WTC11 (cell line): Measurements from ENCODE around the gene NEK6. TPM values are rescaled to one million over a fixed set of nuclear protein-coding genes. Genes with fewer than 3 reads are reported as not detected.

Source experiments
- ATAC-seq: fragments of 200-7000 bp; cut with Tn5 transposase; 2 replicates; pipeline ENCODE4 v1.10.0; 2021; ENCODE audit warnings: mild to moderate bottlenecking, moderate library complexity
- CTCF ChIA-PET: fragments of 300-600 bp; sonication (Branson Sonifier 250); formaldehyde crosslinking; loops from one replicate; lab custom pipeline; 2021; ENCODE audit warnings: antibody characterized with exemption; lab: Charles Lee
- POLR2A ChIA-PET: fragments of 350-600 bp; sonication (Branson Sonifier 250); formaldehyde crosslinking; loops from one replicate; lab custom pipeline; 2021; ENCODE audit warnings: antibody characterized with exemption; lab: Charles Lee
- DNase-seq: peaks from one replicate; pipeline ENCODE4 v3.0.0; 2021; ENCODE audit warnings: low spot score
- H3K27ac Mint-ChIP-seq: 2 replicates; pipeline ENCODE4 v1.8.0; 2021; ENCODE audit warnings: mixed read lengths
- H3K27me3 Mint-ChIP-seq: 2 replicates; pipeline ENCODE4 v1.8.0; 2021; ENCODE audit warnings: low read depth, mild to moderate bottlenecking, moderate library complexity, mixed read lengths
- H3K36me3 Mint-ChIP-seq: 2 replicates; pipeline ENCODE4 v1.8.0; 2021; ENCODE audit warnings: mixed read lengths
- H3K4me1 Mint-ChIP-seq: 2 replicates; pipeline ENCODE4 v1.8.0; 2022; ENCODE audit warnings: mixed read lengths
- H3K4me3 Mint-ChIP-seq: 2 replicates; pipeline ENCODE4 v1.8.0; 2021; ENCODE audit warnings: mild to moderate bottlenecking, moderate library complexity, mixed read lengths
- H3K9me3 Mint-ChIP-seq: 2 replicates; pipeline ENCODE4 v1.8.0; 2021; ENCODE audit warnings: mixed read lengths
- ARID4B ChIP-seq: sonication (generic); formaldehyde crosslinking; IDR thresholded peaks from 2 replicates; pipeline ENCODE4 v1.8.0; 2023; ENCODE audit warnings: missing genetic modification reagents, mild to moderate bottlenecking, borderline replicate concordance
- CREM ChIP-seq: sonication (generic); formaldehyde crosslinking; IDR thresholded peaks from 2 replicates; pipeline ENCODE4 v1.8.1; 2022; ENCODE audit warnings: mild to moderate bottlenecking, missing genetic modification reagents, moderate library complexity
- FOXJ3 ChIP-seq: sonication (generic); formaldehyde crosslinking; IDR thresholded peaks from 2 replicates; pipeline ENCODE4 v1.9.0; 2021; ENCODE audit warnings: missing genetic modification reagents, mild to moderate bottlenecking, borderline replicate concordance
- FOXP1 ChIP-seq: sonication (generic); formaldehyde crosslinking; IDR thresholded peaks from 2 replicates; pipeline ENCODE4 v1.8.0; 2022; ENCODE audit warnings: missing genetic modification reagents, mild to moderate bottlenecking, moderate library complexity, borderline replicate concordance
- OVOL2 ChIP-seq: fragments of 250-450 bp; sonication (Bioruptor Pico); IDR thresholded peaks from 2 replicates; pipeline ENCODE4 v1.9.0; 2021; ENCODE audit warnings: mild to moderate bottlenecking, borderline replicate concordance
- SMAD3 ChIP-seq: sonication (generic); formaldehyde crosslinking; IDR thresholded peaks from 2 replicates; pipeline ENCODE4 v1.8.0; 2022; ENCODE audit warnings: missing genetic modification reagents, mild to moderate bottlenecking, borderline replicate concordance
- TEAD4 ChIP-seq: sonication (generic); formaldehyde crosslinking; IDR thresholded peaks from 2 replicates; pipeline ENCODE4 v1.8.0; 2022; ENCODE audit warnings: mild to moderate bottlenecking, missing genetic modification reagents
- ZNF232 ChIP-seq: sonication (generic); formaldehyde crosslinking; IDR thresholded peaks from 2 replicates; pipeline ENCODE4 v1.8.0; 2022; ENCODE audit warnings: mild to moderate bottlenecking, missing genetic modification reagents
- ZNF263 ChIP-seq: sonication (generic); formaldehyde crosslinking; IDR thresholded peaks from 2 replicates; pipeline ENCODE4 v1.8.1; 2022; ENCODE audit warnings: low read depth, mild to moderate bottlenecking, moderate library complexity, missing genetic modification reagents
- ZNF317 ChIP-seq: sonication (generic); formaldehyde crosslinking; IDR thresholded peaks from 2 replicates; pipeline ENCODE4 v1.8.1; 2023; ENCODE audit warnings: low read depth, mild to moderate bottlenecking, moderate library complexity, missing genetic modification reagents, borderline replicate concordance
- ZNF423 ChIP-seq: fragments of 250-450 bp; sonication (Bioruptor Pico); IDR thresholded peaks from 2 replicates; pipeline ENCODE4 v2.1.2; 2022; ENCODE audit warnings: mild to moderate bottlenecking, moderate library complexity
- ZNF532 ChIP-seq: fragments of 250-450 bp; sonication (Bioruptor Pico); IDR thresholded peaks from 2 replicates; pipeline ENCODE4 v1.9.0; 2021; ENCODE audit warnings: mild to moderate bottlenecking, borderline replicate concordance
- ZSCAN18 ChIP-seq: fragments of 250-450 bp; sonication (Bioruptor Pico); IDR thresholded peaks from 2 replicates; pipeline ENCODE4 v2.1.2; 2022; ENCODE audit warnings: mild to moderate bottlenecking, moderate library complexity
- total RNA-seq: library from RNA; stranded (reverse); gene quantifications from 3 replicates; pipeline ENCODE4 v1.2.3, GENCODE V29; 2021
- TF ChIP-seq, protein P1 (sequence below): sonication (generic); formaldehyde crosslinking; conservative IDR thresholded peaks from 2 replicates; pipeline ENCODE4 v1.8.1; 2023; ENCODE audit warnings: mild to moderate bottlenecking, low read depth, missing genetic modification reagents, moderate library complexity
- TF ChIP-seq, protein P2 (sequence below): sonication (generic); formaldehyde crosslinking; IDR thresholded peaks from 2 replicates; pipeline ENCODE4 v1.8.1; 2023; ENCODE audit warnings: mild to moderate bottlenecking, missing genetic modification reagents, moderate library complexity
- TF ChIP-seq, protein P3 (sequence below): sonication (generic); formaldehyde crosslinking; IDR thresholded peaks from 2 replicates; pipeline ENCODE4 v1.8.0; 2022; ENCODE audit warnings: mild to moderate bottlenecking, missing genetic modification reagents
- TF ChIP-seq, protein P4 (sequence below): fragments of 250-450 bp; sonication (Bioruptor Pico); IDR thresholded peaks from 2 replicates; pipeline ENCODE4 v1.9.0; 2021; ENCODE audit warnings: moderate library complexity, mild to moderate bottlenecking, inconsistent platforms, borderline replicate concordance

Gene NEK6
- total RNA-seq, 1 experiment from 2014 or later = 23.0 TPM

DNA sequence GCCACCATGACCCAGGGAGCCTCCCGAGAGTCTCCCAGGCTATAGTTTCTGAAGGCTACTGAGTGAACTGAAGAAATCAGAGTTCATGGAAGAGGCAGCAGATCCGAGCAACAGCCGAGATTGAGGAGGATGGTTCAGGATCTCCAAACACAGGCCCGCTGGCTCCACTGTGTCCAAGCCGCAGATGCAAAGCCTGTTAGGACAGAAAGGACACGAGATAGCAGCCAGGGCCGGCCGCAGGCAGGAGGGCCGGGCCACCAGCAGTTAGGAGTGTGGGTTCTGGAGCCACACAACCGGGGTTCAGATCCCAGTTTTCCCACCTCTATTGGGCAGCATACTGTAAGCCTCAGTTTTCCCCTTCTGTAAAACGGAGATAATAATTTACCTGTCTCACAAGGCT, 27.7 kb downstream of the NEK6 start:
- POLR2A ChIA-PET = no interaction called here
- Mint-ChIP-seq H3K9me3 (no peaks in the 10 kb centered on the region), H3K4me1 (peaks cover 2% of the 10 kb centered on the region; the same call in 1 of the 2 replicates), H3K36me3 (no peaks in the 10 kb centered on the region), H3K27me3 (no peaks in the 10 kb centered on the region), H3K4me3 (no peak overlapping the region), H3K27ac (no peak overlapping the region; the same call in 1 of the 2 replicates)
- no peak for DNase-seq
- CTCF ChIA-PET = interaction anchor here (0.8 kb wide), 1 partner anchor 40 kb away, joined by 3 read pairs; no protein-coding TSS in a partner anchor
- TF ChIP-seq ARID4B (CRISPR knock-in tag) = no peak
- no peak for TF ChIP-seq FOXP1 (CRISPR knock-in tag)
- TF ChIP-seq ZSCAN18 (CRISPR knock-in tag) = no peak
- no peak for TF ChIP-seq ZNF532 (CRISPR knock-in tag)
- TF ChIP-seq, protein P1, sequence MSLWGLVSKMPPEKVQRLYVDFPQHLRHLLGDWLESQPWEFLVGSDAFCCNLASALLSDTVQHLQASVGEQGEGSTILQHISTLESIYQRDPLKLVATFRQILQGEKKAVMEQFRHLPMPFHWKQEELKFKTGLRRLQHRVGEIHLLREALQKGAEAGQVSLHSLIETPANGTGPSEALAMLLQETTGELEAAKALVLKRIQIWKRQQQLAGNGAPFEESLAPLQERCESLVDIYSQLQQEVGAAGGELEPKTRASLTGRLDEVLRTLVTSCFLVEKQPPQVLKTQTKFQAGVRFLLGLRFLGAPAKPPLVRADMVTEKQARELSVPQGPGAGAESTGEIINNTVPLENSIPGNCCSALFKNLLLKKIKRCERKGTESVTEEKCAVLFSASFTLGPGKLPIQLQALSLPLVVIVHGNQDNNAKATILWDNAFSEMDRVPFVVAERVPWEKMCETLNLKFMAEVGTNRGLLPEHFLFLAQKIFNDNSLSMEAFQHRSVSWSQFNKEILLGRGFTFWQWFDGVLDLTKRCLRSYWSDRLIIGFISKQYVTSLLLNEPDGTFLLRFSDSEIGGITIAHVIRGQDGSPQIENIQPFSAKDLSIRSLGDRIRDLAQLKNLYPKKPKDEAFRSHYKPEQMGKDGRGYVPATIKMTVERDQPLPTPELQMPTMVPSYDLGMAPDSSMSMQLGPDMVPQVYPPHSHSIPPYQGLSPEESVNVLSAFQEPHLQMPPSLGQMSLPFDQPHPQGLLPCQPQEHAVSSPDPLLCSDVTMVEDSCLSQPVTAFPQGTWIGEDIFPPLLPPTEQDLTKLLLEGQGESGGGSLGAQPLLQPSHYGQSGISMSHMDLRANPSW (CRISPR knock-in tag) = no peak
- no peak for TF ChIP-seq OVOL2
- TF ChIP-seq TEAD4 (CRISPR knock-in tag) = no peak
- no peak for TF ChIP-seq FOXJ3 (CRISPR knock-in tag)
- TF ChIP-seq, protein P2, sequence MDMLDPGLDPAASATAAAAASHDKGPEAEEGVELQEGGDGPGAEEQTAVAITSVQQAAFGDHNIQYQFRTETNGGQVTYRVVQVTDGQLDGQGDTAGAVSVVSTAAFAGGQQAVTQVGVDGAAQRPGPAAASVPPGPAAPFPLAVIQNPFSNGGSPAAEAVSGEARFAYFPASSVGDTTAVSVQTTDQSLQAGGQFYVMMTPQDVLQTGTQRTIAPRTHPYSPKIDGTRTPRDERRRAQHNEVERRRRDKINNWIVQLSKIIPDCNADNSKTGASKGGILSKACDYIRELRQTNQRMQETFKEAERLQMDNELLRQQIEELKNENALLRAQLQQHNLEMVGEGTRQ (CRISPR knock-in tag) = no peak
- TF ChIP-seq ZNF423 = no peak
- TF ChIP-seq, protein P3, sequence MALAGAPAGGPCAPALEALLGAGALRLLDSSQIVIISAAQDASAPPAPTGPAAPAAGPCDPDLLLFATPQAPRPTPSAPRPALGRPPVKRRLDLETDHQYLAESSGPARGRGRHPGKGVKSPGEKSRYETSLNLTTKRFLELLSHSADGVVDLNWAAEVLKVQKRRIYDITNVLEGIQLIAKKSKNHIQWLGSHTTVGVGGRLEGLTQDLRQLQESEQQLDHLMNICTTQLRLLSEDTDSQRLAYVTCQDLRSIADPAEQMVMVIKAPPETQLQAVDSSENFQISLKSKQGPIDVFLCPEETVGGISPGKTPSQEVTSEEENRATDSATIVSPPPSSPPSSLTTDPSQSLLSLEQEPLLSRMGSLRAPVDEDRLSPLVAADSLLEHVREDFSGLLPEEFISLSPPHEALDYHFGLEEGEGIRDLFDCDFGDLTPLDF = no peak
- TF ChIP-seq ZNF232 = no peak
- TF ChIP-seq, protein P4, sequence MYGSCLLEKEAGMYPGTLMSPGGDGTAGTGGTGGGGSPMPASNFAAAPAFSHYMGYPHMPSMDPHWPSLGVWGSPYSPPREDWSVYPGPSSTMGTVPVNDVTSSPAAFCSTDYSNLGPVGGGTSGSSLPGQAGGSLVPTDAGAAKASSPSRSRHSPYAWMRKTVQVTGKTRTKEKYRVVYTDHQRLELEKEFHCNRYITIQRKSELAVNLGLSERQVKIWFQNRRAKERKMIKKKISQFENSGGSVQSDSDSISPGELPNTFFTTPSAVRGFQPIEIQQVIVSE = no peak
- no peak for TF ChIP-seq ZNF317
- TF ChIP-seq ZNF263 (CRISPR knock-in tag) = no peak
- no peak for TF ChIP-seq CREM (CRISPR knock-in tag)
- no peak for TF ChIP-seq SMAD3 (CRISPR knock-in tag)
- ATAC-seq = no peak
